ENCODE results near the gene C3. TPM values are rescaled to one million over a fixed set of nuclear protein-coding genes. Genes with fewer than 3 reads are reported as not detected.
A peak's percentile ranks its signal among the peaks of the same experiment; 100 is the strongest.

C3 gene
- total RNA-seq, 1 donor from 2014 or later: 1,129 TPM

DNA sequence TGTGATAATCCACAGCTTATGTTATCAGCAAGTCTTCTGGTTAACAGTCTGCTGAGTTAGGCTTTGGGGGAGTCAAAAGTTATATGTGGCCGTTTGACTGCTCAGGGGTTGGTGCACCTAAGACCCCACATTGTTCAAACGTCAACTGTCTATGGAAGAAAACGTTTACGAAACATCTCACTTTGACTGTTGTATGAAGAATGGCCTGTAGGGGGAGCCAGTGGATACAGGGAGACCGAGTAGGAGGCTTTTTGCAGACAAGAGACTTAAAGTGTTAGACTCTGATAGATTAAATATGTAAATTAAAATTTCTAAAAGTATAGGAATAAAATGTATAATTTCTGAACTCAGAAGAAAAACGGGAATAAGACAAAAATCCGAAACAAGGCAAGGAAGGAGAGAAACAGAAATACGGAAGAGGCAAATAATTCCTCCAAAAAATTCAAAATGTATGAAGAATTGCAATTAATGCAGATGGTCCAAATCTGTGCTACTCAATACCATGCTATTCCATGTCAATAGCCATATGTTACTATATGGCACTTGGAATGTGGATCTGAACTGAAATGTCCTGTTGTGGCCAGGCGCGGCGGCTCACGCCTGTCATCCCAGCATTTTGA is 88.3 kb downstream of the C3 start:
- H3K9me3 ChIP-seq: no peaks in the 10 kb centered on the region
- ATAC-seq: peak; percentile 95
- DNase-seq: no peak
- H3K4me1 ChIP-seq: no peaks in the 10 kb centered on the region
- no peaks in the 10 kb centered on the region for H3K27me3 ChIP-seq
- H3K36me3 ChIP-seq: no peaks in the 10 kb centered on the region
- intact Hi-C loops (cut with DNase I): no loop called here
- TF ChIP-seq, protein P1, sequence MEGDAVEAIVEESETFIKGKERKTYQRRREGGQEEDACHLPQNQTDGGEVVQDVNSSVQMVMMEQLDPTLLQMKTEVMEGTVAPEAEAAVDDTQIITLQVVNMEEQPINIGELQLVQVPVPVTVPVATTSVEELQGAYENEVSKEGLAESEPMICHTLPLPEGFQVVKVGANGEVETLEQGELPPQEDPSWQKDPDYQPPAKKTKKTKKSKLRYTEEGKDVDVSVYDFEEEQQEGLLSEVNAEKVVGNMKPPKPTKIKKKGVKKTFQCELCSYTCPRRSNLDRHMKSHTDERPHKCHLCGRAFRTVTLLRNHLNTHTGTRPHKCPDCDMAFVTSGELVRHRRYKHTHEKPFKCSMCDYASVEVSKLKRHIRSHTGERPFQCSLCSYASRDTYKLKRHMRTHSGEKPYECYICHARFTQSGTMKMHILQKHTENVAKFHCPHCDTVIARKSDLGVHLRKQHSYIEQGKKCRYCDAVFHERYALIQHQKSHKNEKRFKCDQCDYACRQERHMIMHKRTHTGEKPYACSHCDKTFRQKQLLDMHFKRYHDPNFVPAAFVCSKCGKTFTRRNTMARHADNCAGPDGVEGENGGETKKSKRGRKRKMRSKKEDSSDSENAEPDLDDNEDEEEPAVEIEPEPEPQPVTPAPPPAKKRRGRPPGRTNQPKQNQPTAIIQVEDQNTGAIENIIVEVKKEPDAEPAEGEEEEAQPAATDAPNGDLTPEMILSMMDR (IDR thresholded peaks at IDR 0.05): peak; percentile 88
- H3K27ac ChIP-seq: no peak overlapping the region
- H3K4me3 ChIP-seq: no peak overlapping the region

Small RNA genes lying within 50 kb of the gene (microRNA-seq; reads per million reads assigned to microRNA genes)
- gene MIR6791 (ENCODE audit: borderline microRNAs expressed): not detected

Other genes with a start within 250 kb of the C3 start
- gene DENND1C, start 238.9 kb downstream of the C3 start, total RNA-seq: 8.7 TPM
- gene TUBB4A, start 218.3 kb downstream of the C3 start, total RNA-seq: 0.58 TPM
- gene TNFSF9, start 189.6 kb downstream of the C3 start, total RNA-seq: 7.4 TPM
- 1.7 TPM for gene CD70, start 129.5 kb downstream of the C3 start, total RNA-seq
- 4.4 TPM for gene TNFSF14, start 50.5 kb downstream of the C3 start, total RNA-seq
- gene GPR108, start 16.9 kb upstream of the C3 start, total RNA-seq: 81.2 TPM
- 88.1 TPM for gene TRIP10, start 19.0 kb upstream of the C3 start, total RNA-seq
- 26.0 TPM for gene SH2D3A, start 46.8 kb upstream of the C3 start, total RNA-seq
- gene VAV1, start 52.1 kb upstream of the C3 start, total RNA-seq: 31.6 TPM
- gene ADGRE1, start 166.9 kb upstream of the C3 start, total RNA-seq: 1.8 TPM